ENCODE measurements around the gene DUSP3. TPM values are rescaled to one million over a fixed set of nuclear protein-coding genes. Genes with fewer than 3 reads are reported as not detected.

Gene DUSP3
- total RNA-seq, 1 donor from 2014 or later: 54.6 TPM

GRCh38 chr17:43717913-43718312, 60.9 kb downstream of the DUSP3 start:
- Mint-ChIP-seq H3K4me1 (ENCODE audit: low read depth, unreplicated experiment) (peaks cover 9% of the 10 kb centered on the region), H3K4me3 (ENCODE audit: unreplicated experiment) (no peak overlapping the region), H3K36me3 (ENCODE audit: unreplicated experiment) (no peaks in the 10 kb centered on the region), H3K9me3 (ENCODE audit: unreplicated experiment) (peaks cover 4% of the 10 kb centered on the region), H3K27me3 (ENCODE audit: unreplicated experiment) (peaks cover 16% of the 10 kb centered on the region), H3K27ac (ENCODE audit: unreplicated experiment) (no peak overlapping the region)
- no peak for DNase-seq
- TF ChIP-seq, protein P1, sequence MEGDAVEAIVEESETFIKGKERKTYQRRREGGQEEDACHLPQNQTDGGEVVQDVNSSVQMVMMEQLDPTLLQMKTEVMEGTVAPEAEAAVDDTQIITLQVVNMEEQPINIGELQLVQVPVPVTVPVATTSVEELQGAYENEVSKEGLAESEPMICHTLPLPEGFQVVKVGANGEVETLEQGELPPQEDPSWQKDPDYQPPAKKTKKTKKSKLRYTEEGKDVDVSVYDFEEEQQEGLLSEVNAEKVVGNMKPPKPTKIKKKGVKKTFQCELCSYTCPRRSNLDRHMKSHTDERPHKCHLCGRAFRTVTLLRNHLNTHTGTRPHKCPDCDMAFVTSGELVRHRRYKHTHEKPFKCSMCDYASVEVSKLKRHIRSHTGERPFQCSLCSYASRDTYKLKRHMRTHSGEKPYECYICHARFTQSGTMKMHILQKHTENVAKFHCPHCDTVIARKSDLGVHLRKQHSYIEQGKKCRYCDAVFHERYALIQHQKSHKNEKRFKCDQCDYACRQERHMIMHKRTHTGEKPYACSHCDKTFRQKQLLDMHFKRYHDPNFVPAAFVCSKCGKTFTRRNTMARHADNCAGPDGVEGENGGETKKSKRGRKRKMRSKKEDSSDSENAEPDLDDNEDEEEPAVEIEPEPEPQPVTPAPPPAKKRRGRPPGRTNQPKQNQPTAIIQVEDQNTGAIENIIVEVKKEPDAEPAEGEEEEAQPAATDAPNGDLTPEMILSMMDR (IDR thresholded peaks at IDR 0.05; ENCODE audit: partially characterized antibody, unreplicated experiment): no peak

Other genes with a start within 250 kb of the DUSP3 start
- gene ETV4, start 232.6 kb downstream of the DUSP3 start, total RNA-seq (ENCODE audit: unreplicated experiment): not detected
- not detected for gene MEOX1, start 117.1 kb downstream of the DUSP3 start, total RNA-seq (ENCODE audit: unreplicated experiment)
- not detected for gene SOST, start 20.2 kb downstream of the DUSP3 start, total RNA-seq (ENCODE audit: unreplicated experiment)
- not detected for gene CFAP97D1, start 1.5 kb upstream of the DUSP3 start, total RNA-seq (ENCODE audit: unreplicated experiment)
- 22.9 TPM for gene MPP3, start 54.2 kb upstream of the DUSP3 start, total RNA-seq (ENCODE audit: unreplicated experiment)
- not detected for gene CD300LG, start 68.2 kb upstream of the DUSP3 start, total RNA-seq (ENCODE audit: unreplicated experiment)
- gene MPP2, start 128.6 kb upstream of the DUSP3 start, total RNA-seq (ENCODE audit: unreplicated experiment): 51.6 TPM
- gene PPY, start 163.5 kb upstream of the DUSP3 start, total RNA-seq (ENCODE audit: unreplicated experiment): not detected
- gene PYY, start 175.0 kb upstream of the DUSP3 start, total RNA-seq (ENCODE audit: unreplicated experiment): not detected
- gene NAGS, start 225.6 kb upstream of the DUSP3 start, total RNA-seq (ENCODE audit: unreplicated experiment): 0.49 TPM
- gene TMEM101, start 236.0 kb upstream of the DUSP3 start, total RNA-seq (ENCODE audit: unreplicated experiment): 22.6 TPM